Muscle of back (tissue), 11 donors: ENCODE data around the gene BPIFB4. TPM values are rescaled to one million over a fixed set of nuclear protein-coding genes. Genes with fewer than 3 reads are reported as not detected.
A peak's percentile ranks its signal among the peaks of the same experiment; 100 is the strongest.
"Not testable (repeated sequence)": the region's sequence is repeated elsewhere in the genome, so short reads cannot be mapped to it uniquely, and the experiment has no call there.

Experiments
- DNase-seq, 3 donors: peaks; one replicate each; pipeline versions ENCODE4 v3.0.0 to v3.0.0-alpha.2; 2013
- polyA plus RNA-seq, 10 donors: library from polyadenylated mRNA; unstranded; fragments of 120-200 nt; gene quantifications; one replicate each; pipeline ENCODE4 v1.2.1, GENCODE V29; 2013; ENCODE audit not compliant: insufficient read length in 10 of 10

Gene BPIFB4
- polyA plus RNA-seq, 10 donors: 0.19 to 0.30 (median 0.29) TPM; not detected in 7

GRCh38 chr20:33086052-33086722, 6.7 kb downstream of the BPIFB4 start:
- no peak for DNase-seq

- no peak for DNase-seq
Measured at GRCh38 chr20:33091147-33091546, 11.7 kb downstream of the BPIFB4 start.

GRCh38 chr20:33091693-33092092, 12.2 kb downstream of the BPIFB4 start:
- DNase-seq: no peak

GRCh38 chr20:33092361-33092760, 12.9 kb downstream of the BPIFB4 start:
- no peak for DNase-seq

GRCh38 chr20:33093074-33093473, 13.6 kb downstream of the BPIFB4 start:
- no peak for DNase-seq

GRCh38 chr20:33093582-33093981, 14.1 kb downstream of the BPIFB4 start:
- DNase-seq: no peak

- no peak for DNase-seq
Measured at GRCh38 chr20:33095249-33095648, 15.8 kb downstream of the BPIFB4 start.

- DNase-seq: peak; percentile 15 to 55 (median 23)
Measured at GRCh38 chr20:33095902-33096584, 16.6 kb downstream of the BPIFB4 start.

GRCh38 chr20:33097001-33097400, 17.6 kb downstream of the BPIFB4 start:
- DNase-seq: peak in 2 of 3 donors; percentile 44 to 64

GRCh38 chr20:33099843-33100538, 20.5 kb downstream of the BPIFB4 start:
- DNase-seq: no peak

GRCh38 chr20:33103556-33103955, 24.1 kb downstream of the BPIFB4 start:
- DNase-seq: no peak

- no peak for DNase-seq
Measured at GRCh38 chr20:33104336-33104735, 24.9 kb downstream of the BPIFB4 start.

- DNase-seq: peak in 2 of 3 donors; percentile 66 to 72
Measured at GRCh38 chr20:33105316-33105924, 26.0 kb downstream of the BPIFB4 start.

GRCh38 chr20:33106058-33106620, 26.7 kb downstream of the BPIFB4 start:
- peak in 1 of 3 donors; percentile 59 for DNase-seq

GRCh38 chr20:33108661-33109060, 29.2 kb downstream of the BPIFB4 start:
- no peak for DNase-seq

- DNase-seq: no peak
Measured at GRCh38 chr20:33110147-33110825, 30.8 kb downstream of the BPIFB4 start.

- DNase-seq: no peak
Measured at GRCh38 chr20:33111306-33111705, 31.9 kb downstream of the BPIFB4 start.

- no peak for DNase-seq
Measured at GRCh38 chr20:33112547-33113386, 33.3 kb downstream of the BPIFB4 start.

GRCh38 chr20:33113387-33113908, 34.0 kb downstream of the BPIFB4 start:
- no peak for DNase-seq

- DNase-seq: not testable (repeated sequence)
Measured at GRCh38 chr20:33115501-33115900, 36.1 kb downstream of the BPIFB4 start.
